A549 (cell line): ENCODE results near the gene MAPK1. TPM values are rescaled to one million over a fixed set of nuclear protein-coding genes. Genes with fewer than 3 reads are reported as not detected.
A peak's percentile ranks its signal among the peaks of the same experiment; 100 is the strongest.

ENCODE experiments used
- ATAC-seq, 2 experiments: fragments of 200-7000 bp in 1 of 2; fragments of >200 bp in 1 of 2; cut with Nextera tagmentation in 1 of 2; cut with Tn5 transposase in 1 of 2; 3 replicates each; pipeline versions ENCODE4 v1.8.0 to v1.9.1; 2018 to 2020; ENCODE audit warnings: mild to moderate bottlenecking in 1 of 2, moderate library complexity in 1 of 2
- CTCF ChIA-PET: fragments of 300-600 bp; sonication (Branson Sonifier 250); formaldehyde crosslinking; extraction: SDS; loops from one replicate; lab custom pipeline; 2021; ENCODE audit warnings: antibody characterized with exemption, inconsistent platforms; lab: Yijun Ruan, JAX
- POLR2A ChIA-PET: fragments of 350-600 bp; formaldehyde crosslinking; extraction: SDS; loops from one replicate; lab custom pipeline; 2021; ENCODE audit warnings: antibody characterized with exemption, inconsistent platforms; lab: Yijun Ruan, JAX
- DNase-seq, 2 experiments: peaks; one replicate each; pipeline versions ENCODE4 v3.0.0 to v3.0.0-alpha.2; 2011 to 2016; ENCODE audit warnings: low read depth in 1 of 2, low spot score in 1 of 2
- FAIRE-seq: peaks from 2 replicates; lab custom pipeline; 2011; peaks lifted over from hg19 to GRCh38; lab: Jason Lieb, UNC
- H3K27ac ChIP-seq, 2 experiments: fragments of >200 bp; sonication (Bioruptor Twin); formaldehyde crosslinking; 3 replicates each; pipeline ENCODE4 v1.5.1; 2016 to 2017
- H3K4me1 ChIP-seq: fragments of >200 bp; sonication (Bioruptor Twin); formaldehyde crosslinking; 3 replicates; pipeline ENCODE4 v1.6.1; 2016
- H3K4me2 ChIP-seq: fragments of >200 bp; sonication (Bioruptor Twin); formaldehyde crosslinking; 3 replicates; pipeline ENCODE4 v1.6.1; 2016
- H3K4me3 ChIP-seq: fragments of >200 bp; sonication (Bioruptor Twin); formaldehyde crosslinking; 3 replicates; pipeline ENCODE4 v1.5.1; 2016
- H3K9me3 ChIP-seq: fragments of >200 bp; sonication (Bioruptor Twin); formaldehyde crosslinking; 3 replicates; pipeline ENCODE4 v1.6.1; 2016
- BHLHE40 ChIP-seq: IDR thresholded peaks from 2 replicates; pipeline ENCODE4 v1.6.1; 2012; ENCODE audit warnings: low read depth, low read length, inconsistent platforms
- CBX2 ChIP-seq: fragments of 200-600 bp; sonication (generic); IDR thresholded peaks from 2 replicates; pipeline ENCODE4 v1.6.1; 2016; ENCODE audit warnings: low read depth, mild to moderate bottlenecking, borderline replicate concordance
- CBX8 ChIP-seq: fragments of 200-600 bp; sonication (generic); IDR thresholded peaks from 2 replicates; pipeline ENCODE4 v1.6.1; 2016
- CEBPB ChIP-seq, 2 experiments: fragments of >200 bp in 1 of 2; sonication (Bioruptor Twin) in 1 of 2; formaldehyde crosslinking in 1 of 2; IDR thresholded peaks; 2 replicates each; pipeline ENCODE4 v1.6.1; 2012 to 2016
- ELK1 ChIP-seq: fragments of 150-350 bp; IDR thresholded peaks from 2 replicates; pipeline ENCODE4 v1.6.1; 2014; ENCODE audit warnings: low read depth, mild to moderate bottlenecking, low read length
- EP300 ChIP-seq, 2 experiments: fragments of >200 bp; sonication (Bioruptor Twin); formaldehyde crosslinking; IDR thresholded peaks; 2 replicates in 1 of 2; 3 replicates in 1 of 2; pipeline ENCODE4 v1.6.1; 2016 to 2017
- ESRRA ChIP-seq: fragments of 150-350 bp; IDR thresholded peaks from 2 replicates; pipeline ENCODE4 v1.6.1; 2014; ENCODE audit warnings: mild to moderate bottlenecking, low read length, borderline replicate concordance
- FOSL2 ChIP-seq, 2 experiments: fragments of 450-650 bp in 1 of 2; fragments of >200 bp in 1 of 2; sonication (Bioruptor Twin) in 1 of 2; formaldehyde crosslinking; IDR thresholded peaks; 2 replicates each; pipeline versions ENCODE4 v1.5.0 to v1.6.1; 2016 to 2020; ENCODE audit warnings: mild to moderate bottlenecking in 1 of 2, moderate library complexity in 1 of 2
- HEYL ChIP-seq: fragments of 250-450 bp; sonication (Bioruptor Pico); IDR thresholded peaks from 2 replicates; pipeline ENCODE4 v1.8.0; 2021; ENCODE audit warnings: mild to moderate bottlenecking, moderate library complexity
- HOXB5 ChIP-seq: fragments of 250-450 bp; sonication (Bioruptor Pico); IDR thresholded peaks from 2 replicates; pipeline ENCODE4 v1.5.0; 2020; ENCODE audit warnings: mild to moderate bottlenecking, moderate library complexity
- JUN ChIP-seq, 2 experiments: fragments of >200 bp; sonication (Bioruptor Twin); formaldehyde crosslinking; IDR thresholded peaks; 2 replicates in 1 of 2; 3 replicates in 1 of 2; pipeline ENCODE4 v1.6.1; 2016 to 2017
- KDM1A ChIP-seq: fragments of 200-600 bp; sonication (generic); IDR thresholded peaks from 2 replicates; pipeline ENCODE4 v1.6.1; 2016; ENCODE audit warnings: low read depth, mild to moderate bottlenecking
- MAFK ChIP-seq: fragments of 450-650 bp; IDR thresholded peaks from 2 replicates; pipeline ENCODE4 v1.6.1; 2014; ENCODE audit not compliant: partially characterized antibody
- MAX ChIP-seq: IDR thresholded peaks from 2 replicates; pipeline ENCODE4 v1.6.1; 2012
- MAZ ChIP-seq: fragments of 150-350 bp; IDR thresholded peaks from 2 replicates; pipeline ENCODE4 v1.6.1; 2014; ENCODE audit warnings: antibody characterized with exemption, low read depth, low read length, borderline replicate concordance
- NPAS2 ChIP-seq: fragments of 250-450 bp; sonication (Bioruptor Pico); IDR thresholded peaks from 2 replicates; pipeline ENCODE4 v1.8.0; 2022; ENCODE audit warnings: mild to moderate bottlenecking, moderate library complexity, borderline replicate concordance
- NR3C1 ChIP-seq: fragments of >200 bp; sonication (Bioruptor Twin); formaldehyde crosslinking; IDR thresholded peaks from 3 replicates; pipeline ENCODE4 v1.6.1; 2017
- POLR2AphosphoS2 ChIP-seq: conservative IDR thresholded peaks from 2 replicates; pipeline ENCODE4 v1.6.1; 2012; ENCODE audit warnings: low read length, improper control_type of control experiment, inconsistent platforms
- RNF2 ChIP-seq: fragments of 200-600 bp; sonication (generic); IDR thresholded peaks from 2 replicates; pipeline ENCODE4 v1.6.1; 2016; ENCODE audit warnings: low read depth, mild to moderate bottlenecking, antibody characterized with exemption, moderate library complexity, borderline replicate concordance
- SMC3 ChIP-seq: fragments of >200 bp; sonication (Bioruptor Twin); formaldehyde crosslinking; IDR thresholded peaks from 3 replicates; pipeline ENCODE4 v1.6.1; 2018; ENCODE audit warnings: inconsistent platforms
- TP53 ChIP-seq: fragments of 250-450 bp; sonication (Bioruptor Pico); IDR thresholded peaks from 2 replicates; pipeline ENCODE4 v1.5.0; 2021; ENCODE audit warnings: mild to moderate bottlenecking, moderate library complexity
- ZC3H11A ChIP-seq: fragments of 450-650 bp; IDR thresholded peaks from 2 replicates; pipeline ENCODE4 v1.6.1; 2014; ENCODE audit warnings: antibody characterized with exemption, mild to moderate bottlenecking
- ZSCAN20 ChIP-seq: fragments of 250-450 bp; sonication (Bioruptor Pico); IDR thresholded peaks from 2 replicates; pipeline ENCODE4 v1.8.0; 2022; ENCODE audit warnings: mild to moderate bottlenecking, moderate library complexity
- WGBS: methylation state at CpG from one replicate; pipeline ENCODE4 v1.1.6; 2017; ENCODE audit errors: missing lambda C conversion rate; 5-methylcytosine and 5-hydroxymethylcytosine counted together
- polyA plus RNA-seq, 4 experiments: library from polyadenylated mRNA; depleted of rRNA in 3 of 4; stranded (reverse); fragments of >200 nt; fragmentation: RNase III in 1 of 4; extraction: RNeasy Plus Mini Kit Qiagen cat#74134 plus additional on column Dnase treatment in 1 of 4; gene quantifications; 2 replicates in 3 of 4; 3 replicates in 1 of 4; pipeline ENCODE4 v1.2.3, GENCODE V29; 2011 to 2017
- TF ChIP-seq, protein P1 (sequence below): fragments of >200 bp; sonication (Bioruptor Twin); formaldehyde crosslinking; IDR thresholded peaks from 2 replicates; pipeline ENCODE4 v1.6.1; 2016
- TF ChIP-seq, protein P2 (sequence below): fragments of 450-650 bp; IDR thresholded peaks from 2 replicates; pipeline ENCODE4 v1.6.1; 2014; ENCODE audit warnings: antibody characterized with exemption
- TF ChIP-seq, protein P3 (sequence below): IDR thresholded peaks from 2 replicates; pipeline ENCODE4 v1.6.1; 2012
- TF ChIP-seq, protein P4 (sequence below): fragments of 250-450 bp; sonication (Bioruptor Pico); IDR thresholded peaks from 2 replicates; pipeline ENCODE4 v1.5.0; 2020; ENCODE audit warnings: low read depth, mild to moderate bottlenecking, moderate library complexity

Gene MAPK1
- polyA plus RNA-seq, 2 of the 4 experiments (the other 2 are of a cell fraction): 28.8 to 85.5 TPM

GRCh38 chr22:21815357-21815756 is 52.1 kb downstream of the MAPK1 start:
- 96% methylated on average over 3 of the region's 3 CpGs for whole genome bisulfite sequencing
- ATAC-seq (no peak), DNase-seq (no peak), FAIRE-seq (no peak)
- Histone ChIP-seq H3K4me1 (0 out of 3 replicates have a peak, but pooled peaks cover 11% of the 10 kb centered on the region), H3K27ac (no peak overlapping the region), H3K9me3 (0 out of 3 replicates have a peak, but pooled peaks cover 4% of the 10 kb centered on the region), H3K4me2 (no peak overlapping the region), H3K4me3 (no peak overlapping the region)
- TF ChIP-seq KDM1A (no peak), CBX8 (no peak), HEYL (CRISPR knock-in tag) (no peak), HOXB5 (no peak), RNF2 (no peak)
- CTCF ChIA-PET: no interaction called here
- POLR2A ChIA-PET: no interaction called here

- H3K4me2 ChIP-seq: no peak overlapping the region
- 100% methylated on average over 1 of the region's 1 CpG for WGBS
- no peak overlapping the region for H3K4me3 ChIP-seq
- ATAC-seq: no peak
- no peak for DNase-seq
- H3K27ac ChIP-seq: no peak overlapping the region
- POLR2A ChIA-PET: no interaction called here
- FAIRE-seq: no peak
- CTCF ChIA-PET: interaction anchor here (1.5 kb wide), 1 partner anchor 127 kb away, joined by 4 read pairs; no protein-coding TSS in a partner anchor
- H3K4me1 ChIP-seq: peaks cover 21% of the 10 kb centered on the region; the same call in 2 of the 3 replicates
- TF ChIP-seq, protein P1, sequence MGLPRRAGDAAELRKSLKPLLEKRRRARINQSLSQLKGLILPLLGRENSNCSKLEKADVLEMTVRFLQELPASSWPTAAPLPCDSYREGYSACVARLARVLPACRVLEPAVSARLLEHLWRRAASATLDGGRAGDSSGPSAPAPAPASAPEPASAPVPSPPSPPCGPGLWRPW: no peak
- TF ChIP-seq MAZ: no peak
- no peak for TF ChIP-seq JUN (IDR thresholded peaks at IDR 0.05)
- TF ChIP-seq NR3C1: no peak
- TF ChIP-seq ZSCAN20 (CRISPR knock-in tag): no peak
- TF ChIP-seq EP300 (IDR thresholded peaks at IDR 0.05): no peak
- TF ChIP-seq, protein P2, sequence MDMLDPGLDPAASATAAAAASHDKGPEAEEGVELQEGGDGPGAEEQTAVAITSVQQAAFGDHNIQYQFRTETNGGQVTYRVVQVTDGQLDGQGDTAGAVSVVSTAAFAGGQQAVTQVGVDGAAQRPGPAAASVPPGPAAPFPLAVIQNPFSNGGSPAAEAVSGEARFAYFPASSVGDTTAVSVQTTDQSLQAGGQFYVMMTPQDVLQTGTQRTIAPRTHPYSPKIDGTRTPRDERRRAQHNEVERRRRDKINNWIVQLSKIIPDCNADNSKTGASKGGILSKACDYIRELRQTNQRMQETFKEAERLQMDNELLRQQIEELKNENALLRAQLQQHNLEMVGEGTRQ: no peak
- TF ChIP-seq, protein P3, sequence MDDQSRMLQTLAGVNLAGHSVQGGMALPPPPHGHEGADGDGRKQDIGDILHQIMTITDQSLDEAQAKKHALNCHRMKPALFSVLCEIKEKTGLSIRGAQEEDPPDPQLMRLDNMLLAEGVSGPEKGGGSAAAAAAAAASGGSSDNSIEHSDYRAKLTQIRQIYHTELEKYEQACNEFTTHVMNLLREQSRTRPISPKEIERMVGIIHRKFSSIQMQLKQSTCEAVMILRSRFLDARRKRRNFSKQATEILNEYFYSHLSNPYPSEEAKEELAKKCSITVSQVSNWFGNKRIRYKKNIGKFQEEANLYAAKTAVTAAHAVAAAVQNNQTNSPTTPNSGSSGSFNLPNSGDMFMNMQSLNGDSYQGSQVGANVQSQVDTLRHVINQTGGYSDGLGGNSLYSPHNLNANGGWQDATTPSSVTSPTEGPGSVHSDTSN: no peak
- no peak for TF ChIP-seq ESRRA
- TF ChIP-seq NPAS2 (CRISPR knock-in tag): no peak
- 0 out of 3 replicates have a peak, but pooled peaks cover 4% of the 10 kb centered on the region for H3K9me3 ChIP-seq
These were observed 55.5 kb downstream of the MAPK1 start for GRCh38 chr22:21811982-21812381.

DNA sequence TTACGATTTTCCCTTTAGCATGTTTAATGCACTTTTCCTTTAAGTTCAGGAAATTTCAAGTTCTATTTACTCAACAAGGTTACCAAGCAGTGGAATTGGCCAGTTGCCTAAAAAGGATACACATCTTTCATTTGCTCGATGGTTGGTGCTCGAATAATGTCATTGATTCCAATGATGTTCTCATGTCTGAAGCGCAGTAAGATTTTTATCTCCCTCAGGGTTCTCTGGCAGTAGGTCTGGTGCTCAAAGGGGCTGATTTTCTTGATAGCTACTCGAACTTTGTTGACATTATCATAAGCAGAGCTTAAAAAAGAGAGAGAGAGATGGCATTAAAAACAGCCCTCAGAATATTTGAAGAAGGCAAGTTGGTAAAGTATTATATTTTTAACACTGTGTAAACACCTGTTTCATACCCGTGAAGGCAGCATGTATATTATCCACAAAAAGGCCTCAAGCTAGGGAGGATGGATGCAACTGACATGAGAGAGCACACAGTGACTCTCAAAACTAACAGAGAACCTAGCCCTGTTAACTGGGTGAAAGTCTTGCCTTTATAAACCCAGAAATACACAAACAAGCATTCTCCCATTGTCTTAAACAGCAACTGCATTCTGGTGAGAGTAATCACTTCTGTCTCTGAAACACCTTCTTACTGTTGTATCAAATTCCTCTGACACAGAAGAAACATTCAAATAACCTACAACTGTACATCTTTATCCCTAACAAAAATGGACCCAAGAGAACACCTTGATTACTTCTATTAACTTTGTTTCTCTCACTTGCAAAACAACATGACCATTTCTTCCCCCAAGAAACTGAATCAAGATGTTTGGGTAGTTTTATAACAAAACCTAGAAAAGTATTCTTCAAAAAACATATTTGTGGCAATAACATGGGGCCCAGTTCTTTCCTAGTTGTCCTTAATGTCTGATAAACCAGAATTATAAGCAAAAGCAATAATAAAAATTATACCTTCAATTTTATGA is 59.6 kb downstream of the MAPK1 start:
- DNase-seq (no peak), FAIRE-seq (no peak), ATAC-seq (no peak)
- Histone ChIP-seq H3K4me3 (no peak overlapping the region), H3K27ac (no peak overlapping the region), H3K4me2 (0 out of 3 replicates have a peak overlapping the region, but pooled peaks have one; percentile 22), H3K9me3 (0 out of 3 replicates have a peak, but pooled peaks cover 4% of the 10 kb centered on the region), H3K4me1 (peaks cover 13% of the 10 kb centered on the region; the same call in 2 of the 3 replicates)
- TF ChIP-seq MAFK (no peak), FOSL2 (IDR thresholded peaks at IDR 0.05) (no peak), FOSL2 (CRISPR knock-in tag; IDR thresholded peaks at IDR 0.05) (no peak), ESRRA (no peak), CEBPB (IDR thresholded peaks at IDR 0.05) (no peak), TP53 (CRISPR knock-in tag) (no peak), MAX (no peak), ELK1 (no peak), NR3C1 (no peak), CBX2 (no peak), KDM1A (no peak), POLR2AphosphoS2 (no peak), BHLHE40 (no peak), SMC3 (no peak), MAZ (no peak), ZC3H11A (no peak)
- TF ChIP-seq, protein P1: no peak
- TF ChIP-seq, protein P4, sequence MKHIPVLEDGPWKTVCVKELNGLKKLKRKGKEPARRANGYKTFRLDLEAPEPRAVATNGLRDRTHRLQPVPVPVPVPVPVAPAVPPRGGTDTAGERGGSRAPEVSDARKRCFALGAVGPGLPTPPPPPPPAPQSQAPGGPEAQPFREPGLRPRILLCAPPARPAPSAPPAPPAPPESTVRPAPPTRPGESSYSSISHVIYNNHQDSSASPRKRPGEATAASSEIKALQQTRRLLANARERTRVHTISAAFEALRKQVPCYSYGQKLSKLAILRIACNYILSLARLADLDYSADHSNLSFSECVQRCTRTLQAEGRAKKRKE (CRISPR knock-in tag): no peak
- WGBS: 38% methylated on average over 6 of the region's 6 CpGs
- POLR2A ChIA-PET: no interaction called here
- CTCF ChIA-PET: no interaction called here
